GM23338 (cell line): ENCODE measurements around the gene SETDB2. TPM values are rescaled to one million over a fixed set of nuclear protein-coding genes. Genes with fewer than 3 reads are reported as not detected.
A peak's percentile ranks its signal among the peaks of the same experiment; 100 is the strongest.

Source experiments
- ATAC-seq: fragments of 200-7000 bp; cut with Tn5 transposase; 3 replicates; pipeline ENCODE4 v1.9.1; 2020
- DNase-seq: peaks from one replicate; pipeline ENCODE4 v3.0.0-alpha.2; 2015; ENCODE audit warnings: low spot score
- H2AFZ ChIP-seq: fragments of 200-600 bp; sonication (generic); 2 replicates; pipeline ENCODE4 v1.8.0; 2016; ENCODE audit warnings: antibody characterized with exemption, mild to moderate bottlenecking, moderate library complexity
- H3F3A ChIP-seq: fragments of 200-600 bp; sonication (generic); replicated peaks from 2 replicates; pipeline ENCODE4 v1.8.0; 2017; ENCODE audit warnings: antibody characterized with exemption, mixed run types, low read depth
- H3K27ac ChIP-seq: fragments of 200-600 bp; sonication (generic); 2 replicates; pipeline ENCODE4 v1.6.1; 2016; ENCODE audit warnings: low read depth
- H3K27me3 ChIP-seq: fragments of 200-600 bp; sonication (generic); 2 replicates; pipeline ENCODE4 v1.8.0; 2016; ENCODE audit warnings: mild to moderate bottlenecking, mixed run types, moderate library complexity; ENCODE audit not compliant: insufficient read depth
- H3K36me3 ChIP-seq: fragments of 200-600 bp; sonication (generic); 2 replicates; pipeline ENCODE4 v1.8.0; 2016; ENCODE audit warnings: mild to moderate bottlenecking; ENCODE audit not compliant: insufficient read depth
- H3K4me1 ChIP-seq: fragments of 200-600 bp; sonication (generic); 2 replicates; pipeline ENCODE4 v1.8.0; 2016; ENCODE audit warnings: mild to moderate bottlenecking, moderate library complexity; ENCODE audit not compliant: insufficient read depth
- H3K4me2 ChIP-seq: fragments of 200-600 bp; sonication (generic); 2 replicates; pipeline ENCODE4 v1.7.1; 2017; ENCODE audit warnings: mixed run types
- H3K4me3 ChIP-seq: fragments of 200-600 bp; sonication (generic); 2 replicates; pipeline ENCODE4 v1.6.1; 2016; ENCODE audit warnings: mixed run types
- H3K79me2 ChIP-seq: fragments of 200-600 bp; sonication (generic); replicated peaks from 2 replicates; pipeline ENCODE4 v1.8.0; 2017; ENCODE audit warnings: mild to moderate bottlenecking; ENCODE audit not compliant: insufficient read depth
- H3K9me2 ChIP-seq: fragments of 200-600 bp; sonication (generic); 2 replicates; pipeline ENCODE4 v1.8.0; 2017; ENCODE audit not compliant: insufficient read depth
- H4K20me1 ChIP-seq: fragments of 200-600 bp; sonication (generic); replicated peaks from 2 replicates; pipeline ENCODE4 v1.8.0; 2017; ENCODE audit warnings: mild to moderate bottlenecking; ENCODE audit not compliant: insufficient read depth
- H3K27ac Mint-ChIP-seq: 2 replicates; pipeline ENCODE4 v1.8.0; 2020; ENCODE audit warnings: inconsistent platforms, mild to moderate bottlenecking, moderate library complexity, mixed read lengths
- H3K27me3 Mint-ChIP-seq: 3 replicates; pipeline ENCODE4 v1.8.0; 2022; ENCODE audit warnings: low read depth, mild to moderate bottlenecking, moderate library complexity, mixed read lengths, inconsistent platforms; ENCODE audit not compliant: insufficient read depth, poor library complexity
- H3K36me3 Mint-ChIP-seq: 3 replicates; pipeline ENCODE4 v1.8.0; 2021; ENCODE audit warnings: low read depth, mild to moderate bottlenecking, inconsistent platforms, moderate library complexity, mixed read lengths
- H3K4me1 Mint-ChIP-seq: 3 replicates; pipeline ENCODE4 v1.8.0; 2020; ENCODE audit warnings: mild to moderate bottlenecking, inconsistent platforms, mixed read lengths
- H3K4me3 Mint-ChIP-seq: 3 replicates; pipeline ENCODE4 v1.8.0; 2021; ENCODE audit warnings: moderate library complexity, mild to moderate bottlenecking, inconsistent platforms, mixed read lengths
- H3K9me3 Mint-ChIP-seq: 3 replicates; pipeline ENCODE4 v1.8.0; 2020; ENCODE audit warnings: moderate library complexity, mild to moderate bottlenecking, inconsistent platforms, mixed read lengths
- CREB1 ChIP-seq: fragments of 250-450 bp; sonication (Bioruptor Pico); IDR thresholded peaks from 2 replicates; pipeline ENCODE4 v1.5.0; 2020; ENCODE audit warnings: low read depth, mild to moderate bottlenecking, moderate library complexity
- CTCF ChIP-seq, 2 experiments: fragments of 200-600 bp in 1 of 2; sonication (generic) in 1 of 2; conservative IDR thresholded peaks; 2 replicates each; pipeline versions ENCODE4 v1.5.1 to v1.6.1; 2016 to 2017; ENCODE audit warnings: antibody characterized with exemption in 2 of 2, low read depth in 2 of 2, mild to moderate bottlenecking in 2 of 2, moderate library complexity in 1 of 2
- ETS1 ChIP-seq: IDR thresholded peaks from 2 replicates; pipeline ENCODE4 v1.6.1; 2016; ENCODE audit warnings: antibody characterized with exemption
- EZH2 ChIP-seq: fragments of 200-600 bp; sonication (generic); IDR thresholded peaks from one replicate; pipeline ENCODE4 v1.8.0; 2017; ENCODE audit warnings: antibody characterized with exemption, mild to moderate bottlenecking, low read depth; ENCODE audit not compliant: unreplicated experiment
- EZH2phosphoT487 ChIP-seq: fragments of 200-600 bp; sonication (generic); IDR thresholded peaks from one replicate; pipeline ENCODE4 v1.8.1; 2018; ENCODE audit warnings: antibody characterized with exemption; ENCODE audit not compliant: unreplicated experiment
- JUNB ChIP-seq: IDR thresholded peaks from one replicate; pipeline ENCODE4 v1.6.1; 2016; ENCODE audit warnings: antibody characterized with exemption; ENCODE audit not compliant: unreplicated experiment
- NANOG ChIP-seq: IDR thresholded peaks from 2 replicates; pipeline ENCODE4 v1.6.1; 2016; ENCODE audit warnings: antibody characterized with exemption, borderline replicate concordance
- POLR2AphosphoS5 ChIP-seq: IDR thresholded peaks from 2 replicates; pipeline ENCODE4 v1.6.1; 2016; ENCODE audit warnings: antibody characterized with exemption, low read depth
- REST ChIP-seq: IDR thresholded peaks from one replicate; pipeline ENCODE4 v1.6.1; 2018; ENCODE audit warnings: antibody characterized with exemption; ENCODE audit not compliant: unreplicated experiment
- STAT1 ChIP-seq: IDR thresholded peaks from one replicate; pipeline ENCODE4 v1.6.1; 2016; ENCODE audit warnings: antibody characterized with exemption; ENCODE audit not compliant: unreplicated experiment
- ZNF114 ChIP-seq: fragments of 250-450 bp; sonication (Bioruptor Pico); IDR thresholded peaks from 2 replicates; pipeline ENCODE4 v1.5.0; 2020; ENCODE audit warnings: mild to moderate bottlenecking, moderate library complexity
- ZNF331 ChIP-seq: fragments of 250-450 bp; sonication (Bioruptor Pico); IDR thresholded peaks from 2 replicates; pipeline ENCODE4 v1.5.0; 2020; ENCODE audit warnings: low read depth, mild to moderate bottlenecking, moderate library complexity
- polyA plus RNA-seq: library from polyadenylated mRNA; unstranded; fragments of >200 nt; fragmentation: Nextera tagmentation; extraction: Ambion mirVana; gene quantifications from 2 replicates; pipeline ENCODE4 v1.2.1, GENCODE V29; 2016
- total RNA-seq: library from RNA; depleted of rRNA; stranded (reverse); fragments of >200 nt; shearing (Covaris generic); gene quantifications from 2 replicates; pipeline ENCODE4 v1.2.3, GENCODE V29; 2014

The SETDB2 gene
- total and polyA plus RNA-seq, 2 experiments from 2014 or later, result 4.6 to 5.8 TPM

- no peaks in the 10 kb centered on the region for H3K27me3 Mint-ChIP-seq
Observed at GRCh38 chr13:49453465-49453864, 9.4 kb downstream of the SETDB2 start.

GRCh38 chr13:49454388-49455006 lies 10.4 kb downstream of the SETDB2 start:
- Histone ChIP-seq H3K4me2 (no peak overlapping the region), H4K20me1 (no peaks in the 10 kb centered on the region), H3F3A (no peaks in the 10 kb centered on the region), H3K27me3 (no peaks in the 10 kb centered on the region), H3K79me2 (no peaks in the 10 kb centered on the region), H3K36me3 (no peaks in the 10 kb centered on the region), H3K9me2 (no peaks in the 10 kb centered on the region), H2AFZ (no peak overlapping the region), H3K27ac (no peak overlapping the region), H3K4me1 (no peaks in the 10 kb centered on the region), H3K4me3 (no peak overlapping the region)
- peaks cover 3% of the 10 kb centered on the region; the same call in 2 of the 3 replicates for H3K4me1 Mint-ChIP-seq
- ATAC-seq, result no peak
- peak; percentile 6 for DNase-seq
- no peaks in the 10 kb centered on the region for H3K9me3 Mint-ChIP-seq
- H3K36me3 Mint-ChIP-seq, result no peaks in the 10 kb centered on the region
- H3K27ac Mint-ChIP-seq, result no peak overlapping the region
- H3K27me3 Mint-ChIP-seq, result no peaks in the 10 kb centered on the region
- no peak overlapping the region for H3K4me3 Mint-ChIP-seq
- no peak for TF ChIP-seq CTCF (conservative IDR thresholded peaks at IDR 0.05; ENCODE audit: low read depth in 2 of 2)
- TF ChIP-seq JUNB, result no peak
- no peak for TF ChIP-seq EZH2
- no peak for TF ChIP-seq EZH2phosphoT487
- TF ChIP-seq POLR2AphosphoS5, result no peak
- TF ChIP-seq ZNF331, result no peak
- no peak for TF ChIP-seq ETS1
- TF ChIP-seq NANOG, result no peak
- no peak for TF ChIP-seq STAT1
- no peak for TF ChIP-seq REST
- TF ChIP-seq ZNF114 (CRISPR knock-in tag), result no peak

More at GRCh38 chr13:49453465-49453864, 9.4 kb downstream of the SETDB2 start:
- H3F3A ChIP-seq, result no peaks in the 10 kb centered on the region
- Mint-ChIP-seq H3K9me3 (no peaks in the 10 kb centered on the region), H3K4me3 (no peak overlapping the region), H3K27ac (no peak overlapping the region), H3K4me1 (peaks cover 3% of the 10 kb centered on the region; the same call in 2 of the 3 replicates), H3K36me3 (no peaks in the 10 kb centered on the region)
- H3K27me3 ChIP-seq, result no peaks in the 10 kb centered on the region
- no peak overlapping the region for H3K27ac ChIP-seq
- H4K20me1 ChIP-seq, result no peaks in the 10 kb centered on the region
- H3K4me3 ChIP-seq, result no peak overlapping the region
- no peak for DNase-seq
- H3K9me2 ChIP-seq, result no peaks in the 10 kb centered on the region
- H3K79me2 ChIP-seq, result no peaks in the 10 kb centered on the region
- TF ChIP-seq EZH2phosphoT487, result no peak
- no peak for TF ChIP-seq EZH2
- no peak for TF ChIP-seq CREB1 (CRISPR knock-in tag)
- TF ChIP-seq ZNF114 (CRISPR knock-in tag), result no peak
- no peaks in the 10 kb centered on the region for H3K36me3 ChIP-seq
- no peak overlapping the region for H2AFZ ChIP-seq
- H3K4me1 ChIP-seq, result no peaks in the 10 kb centered on the region
- H3K4me2 ChIP-seq, result no peak overlapping the region
- ATAC-seq, result no peak
